Ovary (tissue), 3 donors: ENCODE measurements around the gene TUBB4B.

Experiments
- EP300 ChIP-seq: sonication (generic); formaldehyde crosslinking; IDR thresholded peaks from one replicate; pipeline ENCODE4 v1.6.1; 2017; ENCODE audit warnings: antibody characterized with exemption
- POLR2A ChIP-seq: fragments of 450-650 bp; IDR thresholded peaks from one replicate; pipeline ENCODE4 v1.6.1; 2017; ENCODE audit warnings: antibody characterized with exemption, mild to moderate bottlenecking, moderate library complexity
- TF ChIP-seq, protein P1 (sequence below), 3 donors: fragments of 450-650 bp in 2 of 3; fragments of 200-600 bp in 1 of 3; IDR thresholded peaks; one replicate each; pipeline versions ENCODE4 v1.5.1 to v1.8.0; 2016 to 2022; ENCODE audit warnings: antibody characterized with exemption in 3 of 3, mild to moderate bottlenecking in 1 of 3
- donor health status: DM: no; HTN: no; CAD: no.

DNA sequence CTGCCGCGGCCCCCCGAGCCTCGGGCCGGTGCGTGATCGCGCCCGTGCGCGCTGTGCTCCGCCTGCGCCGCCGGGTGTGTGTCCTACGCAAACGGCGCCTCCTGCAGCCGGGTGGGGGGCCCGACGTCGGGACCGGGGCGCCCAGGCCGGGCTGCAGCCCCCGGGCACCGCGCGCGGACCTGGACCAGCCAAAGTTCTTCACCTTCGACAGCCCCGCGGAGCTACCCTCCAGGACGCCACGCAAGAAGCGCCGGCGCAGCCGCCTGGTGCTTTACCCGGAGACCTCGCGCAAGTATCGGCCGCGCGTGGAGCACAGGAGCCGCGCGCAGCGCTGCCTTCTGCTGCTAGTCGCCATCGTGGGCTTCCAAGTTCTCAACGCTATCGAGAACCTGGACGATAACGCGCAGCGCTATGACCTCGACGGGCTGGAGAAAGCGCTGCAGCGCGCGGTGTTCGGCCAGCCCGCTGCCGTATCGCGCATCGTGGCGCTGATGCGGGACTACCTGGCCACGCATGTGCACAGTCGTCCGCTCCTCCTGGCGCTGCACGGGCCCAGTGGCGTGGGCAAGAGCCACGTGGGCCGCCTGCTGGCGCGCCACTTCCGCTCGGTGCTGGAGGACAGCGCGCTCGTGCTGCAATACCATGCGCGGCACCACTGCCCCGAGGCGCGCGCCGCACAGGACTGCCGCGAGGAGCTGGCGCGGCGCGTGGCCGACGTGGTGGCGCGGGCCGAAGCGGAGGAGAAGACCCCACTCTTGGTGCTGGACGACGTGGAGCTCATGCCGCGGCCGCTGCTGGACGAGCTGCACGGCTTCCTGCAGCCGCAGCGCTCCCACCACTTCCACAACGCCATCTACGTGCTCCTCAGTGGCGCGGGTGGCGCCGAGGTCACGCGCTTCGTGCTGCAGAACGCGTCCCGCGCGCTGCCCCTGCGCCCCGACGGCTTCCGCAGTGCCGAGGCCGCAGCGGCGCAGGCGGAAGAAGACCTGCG lies 37.9 kb downstream of the TUBB4B start:
- TF ChIP-seq EP300 = no peak
- TF ChIP-seq, protein P1, sequence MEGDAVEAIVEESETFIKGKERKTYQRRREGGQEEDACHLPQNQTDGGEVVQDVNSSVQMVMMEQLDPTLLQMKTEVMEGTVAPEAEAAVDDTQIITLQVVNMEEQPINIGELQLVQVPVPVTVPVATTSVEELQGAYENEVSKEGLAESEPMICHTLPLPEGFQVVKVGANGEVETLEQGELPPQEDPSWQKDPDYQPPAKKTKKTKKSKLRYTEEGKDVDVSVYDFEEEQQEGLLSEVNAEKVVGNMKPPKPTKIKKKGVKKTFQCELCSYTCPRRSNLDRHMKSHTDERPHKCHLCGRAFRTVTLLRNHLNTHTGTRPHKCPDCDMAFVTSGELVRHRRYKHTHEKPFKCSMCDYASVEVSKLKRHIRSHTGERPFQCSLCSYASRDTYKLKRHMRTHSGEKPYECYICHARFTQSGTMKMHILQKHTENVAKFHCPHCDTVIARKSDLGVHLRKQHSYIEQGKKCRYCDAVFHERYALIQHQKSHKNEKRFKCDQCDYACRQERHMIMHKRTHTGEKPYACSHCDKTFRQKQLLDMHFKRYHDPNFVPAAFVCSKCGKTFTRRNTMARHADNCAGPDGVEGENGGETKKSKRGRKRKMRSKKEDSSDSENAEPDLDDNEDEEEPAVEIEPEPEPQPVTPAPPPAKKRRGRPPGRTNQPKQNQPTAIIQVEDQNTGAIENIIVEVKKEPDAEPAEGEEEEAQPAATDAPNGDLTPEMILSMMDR (IDR thresholded peaks at IDR 0.05) = no peak
- TF ChIP-seq POLR2A = no peak
